ENCODE measurements around the gene ANKMY1. TPM values are rescaled to one million over a fixed set of nuclear protein-coding genes. Genes with fewer than 3 reads are reported as not detected.
A peak's percentile ranks its signal among the peaks of the same experiment; 100 is the strongest.

The ANKMY1 gene
- total and polyA plus RNA-seq, 2 of the 13 experiments (the other 11 are each of a cell fraction or from before 2014, with no cell fraction given), result 11.7 to 18.8 TPM

DNA sequence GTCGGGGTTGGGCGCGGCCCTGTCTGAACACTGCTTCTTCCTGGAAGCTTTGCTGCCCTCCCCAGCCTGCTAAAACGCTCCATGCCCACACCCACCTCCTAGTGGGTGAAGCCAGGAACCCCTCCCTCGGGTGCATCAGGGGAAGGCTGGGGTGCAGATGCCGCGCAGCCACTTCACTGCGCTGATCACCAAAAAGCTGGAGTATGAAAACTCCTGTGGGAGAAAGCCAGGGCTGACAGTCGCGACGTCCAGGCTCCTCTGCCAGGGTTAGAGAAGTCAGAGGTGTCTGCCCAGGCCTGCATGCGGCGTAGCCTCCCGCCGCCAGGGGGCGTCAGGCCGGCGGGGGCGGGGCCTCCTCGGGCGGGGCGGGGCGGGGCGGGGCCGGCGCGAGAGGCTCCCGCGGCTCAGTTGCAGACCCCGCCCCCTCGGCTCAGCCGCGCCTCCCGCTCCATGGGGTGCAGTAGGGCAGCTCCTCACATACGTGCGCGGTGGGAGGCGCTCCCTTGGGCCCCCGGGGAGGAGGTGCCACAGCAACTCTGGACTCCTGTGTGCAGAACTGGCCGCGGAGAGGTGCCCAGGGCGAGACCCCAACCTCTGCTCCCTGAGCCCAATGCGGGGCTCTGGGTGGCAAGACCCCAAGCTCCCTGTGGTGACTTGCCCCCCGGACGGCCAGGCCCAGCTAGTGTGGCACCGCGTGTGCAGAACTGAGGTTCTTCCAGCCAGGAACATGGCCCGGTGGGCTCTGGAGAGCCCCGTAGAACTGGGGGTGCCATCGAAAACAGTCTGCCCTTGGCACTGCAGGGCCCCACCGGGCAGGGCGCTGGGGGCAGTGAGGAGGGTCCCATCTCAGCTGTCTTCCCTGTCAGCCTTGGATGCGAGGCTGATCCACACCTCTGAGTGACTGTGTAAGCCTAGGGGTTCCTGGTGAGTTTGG is 8.7 kb upstream of the ANKMY1 start (continued):
- peak; percentile 52; the same call in 1 of the 2 replicates for TF ChIP-seq KDM4B (CRISPR knock-in tag; IDR thresholded peaks at IDR 0.05)
- TF ChIP-seq ZNF589 (CRISPR knock-in tag; conservative IDR thresholded peaks at IDR 0.05), result peak; percentile 24; the same call in 1 of the 2 replicates
- TF ChIP-seq, protein P1, sequence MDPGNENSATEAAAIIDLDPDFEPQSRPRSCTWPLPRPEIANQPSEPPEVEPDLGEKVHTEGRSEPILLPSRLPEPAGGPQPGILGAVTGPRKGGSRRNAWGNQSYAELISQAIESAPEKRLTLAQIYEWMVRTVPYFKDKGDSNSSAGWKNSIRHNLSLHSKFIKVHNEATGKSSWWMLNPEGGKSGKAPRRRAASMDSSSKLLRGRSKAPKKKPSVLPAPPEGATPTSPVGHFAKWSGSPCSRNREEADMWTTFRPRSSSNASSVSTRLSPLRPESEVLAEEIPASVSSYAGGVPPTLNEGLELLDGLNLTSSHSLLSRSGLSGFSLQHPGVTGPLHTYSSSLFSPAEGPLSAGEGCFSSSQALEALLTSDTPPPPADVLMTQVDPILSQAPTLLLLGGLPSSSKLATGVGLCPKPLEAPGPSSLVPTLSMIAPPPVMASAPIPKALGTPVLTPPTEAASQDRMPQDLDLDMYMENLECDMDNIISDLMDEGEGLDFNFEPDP (CRISPR knock-in tag; conservative IDR thresholded peaks at IDR 0.05), result no peak
- TF ChIP-seq, protein P2, sequence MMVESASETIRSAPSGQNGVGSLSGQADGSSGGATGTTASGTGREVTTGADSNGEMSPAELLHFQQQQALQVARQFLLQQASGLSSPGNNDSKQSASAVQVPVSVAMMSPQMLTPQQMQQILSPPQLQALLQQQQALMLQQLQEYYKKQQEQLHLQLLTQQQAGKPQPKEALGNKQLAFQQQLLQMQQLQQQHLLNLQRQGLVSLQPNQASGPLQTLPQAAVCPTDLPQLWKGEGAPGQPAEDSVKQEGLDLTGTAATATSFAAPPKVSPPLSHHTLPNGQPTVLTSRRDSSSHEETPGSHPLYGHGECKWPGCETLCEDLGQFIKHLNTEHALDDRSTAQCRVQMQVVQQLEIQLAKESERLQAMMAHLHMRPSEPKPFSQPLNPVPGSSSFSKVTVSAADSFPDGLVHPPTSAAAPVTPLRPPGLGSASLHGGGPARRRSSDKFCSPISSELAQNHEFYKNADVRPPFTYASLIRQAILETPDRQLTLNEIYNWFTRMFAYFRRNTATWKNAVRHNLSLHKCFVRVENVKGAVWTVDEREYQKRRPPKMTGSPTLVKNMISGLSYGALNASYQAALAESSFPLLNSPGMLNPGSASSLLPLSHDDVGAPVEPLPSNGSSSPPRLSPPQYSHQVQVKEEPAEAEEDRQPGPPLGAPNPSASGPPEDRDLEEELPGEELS (CRISPR knock-in tag; IDR thresholded peaks at IDR 0.05), result peak; percentile 41; the same call in 1 of the 2 replicates
- peak; percentile 36 for TF ChIP-seq XRCC5 (optimal IDR thresholded peaks at IDR 0.05; ENCODE audit: low read length)
- no peak for TF ChIP-seq GATAD1 (CRISPR knock-in tag; IDR thresholded peaks at IDR 0.05)
- no peak for TF ChIP-seq ZIK1 (CRISPR knock-in tag; IDR thresholded peaks at IDR 0.05; ENCODE audit: borderline replicate concordance, low read depth)
- TF ChIP-seq NRL (CRISPR knock-in tag; IDR thresholded peaks at IDR 0.05; ENCODE audit: borderline replicate concordance), result peak; percentile 54
- TF ChIP-seq PAF1 (CRISPR knock-in tag; IDR thresholded peaks at IDR 0.05), result 0 out of 2 replicates have a peak, but pooled peaks have one; percentile 51
- TF ChIP-seq ZNF143 (CRISPR knock-in tag; IDR thresholded peaks at IDR 0.05), result no peak
- no peak for TF ChIP-seq NFRKB (IDR thresholded peaks at IDR 0.05)
- TF ChIP-seq KMT2A (CRISPR knock-in tag; IDR thresholded peaks at IDR 0.05), result no peak
- no peak for TF ChIP-seq TCF12 (IDR thresholded peaks at IDR 0.05)
- 0 out of 2 replicates have a peak, but pooled peaks have one; percentile 38 for TF ChIP-seq TCF12 (CRISPR knock-in tag; IDR thresholded peaks at IDR 0.05)
- TF ChIP-seq SMAD9 (CRISPR knock-in tag; IDR thresholded peaks at IDR 0.05), result no peak
- 0 out of 2 replicates have a peak, but pooled peaks have one; percentile 0 for TF ChIP-seq GFI1 (CRISPR knock-in tag; IDR thresholded peaks at IDR 0.05; ENCODE audit: borderline replicate concordance)
- peak; percentile 54; the same call in 1 of the 2 replicates for TF ChIP-seq ZMYM4 (CRISPR knock-in tag; IDR thresholded peaks at IDR 0.05)
- no peak for TF ChIP-seq ZNF33A (CRISPR knock-in tag; IDR thresholded peaks at IDR 0.05; ENCODE audit: borderline replicate concordance)
- TF ChIP-seq FOSL1 (CRISPR knock-in tag; IDR thresholded peaks at IDR 0.05; ENCODE audit: borderline replicate concordance), result no peak
- no peak for TF ChIP-seq SP140L (CRISPR knock-in tag; IDR thresholded peaks at IDR 0.05; ENCODE audit: borderline replicate concordance)
- TF ChIP-seq, protein P3, sequence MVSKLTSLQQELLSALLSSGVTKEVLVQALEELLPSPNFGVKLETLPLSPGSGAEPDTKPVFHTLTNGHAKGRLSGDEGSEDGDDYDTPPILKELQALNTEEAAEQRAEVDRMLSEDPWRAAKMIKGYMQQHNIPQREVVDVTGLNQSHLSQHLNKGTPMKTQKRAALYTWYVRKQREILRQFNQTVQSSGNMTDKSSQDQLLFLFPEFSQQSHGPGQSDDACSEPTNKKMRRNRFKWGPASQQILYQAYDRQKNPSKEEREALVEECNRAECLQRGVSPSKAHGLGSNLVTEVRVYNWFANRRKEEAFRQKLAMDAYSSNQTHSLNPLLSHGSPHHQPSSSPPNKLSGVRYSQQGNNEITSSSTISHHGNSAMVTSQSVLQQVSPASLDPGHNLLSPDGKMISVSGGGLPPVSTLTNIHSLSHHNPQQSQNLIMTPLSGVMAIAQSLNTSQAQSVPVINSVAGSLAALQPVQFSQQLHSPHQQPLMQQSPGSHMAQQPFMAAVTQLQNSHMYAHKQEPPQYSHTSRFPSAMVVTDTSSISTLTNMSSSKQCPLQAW (CRISPR knock-in tag; IDR thresholded peaks at IDR 0.05), result peak; percentile 83
- TF ChIP-seq NCOR1 (IDR thresholded peaks at IDR 0.05; ENCODE audit: borderline replicate concordance, low read length), result no peak
- no peak for TF ChIP-seq EHMT2 (IDR thresholded peaks at IDR 0.05; ENCODE audit: borderline replicate concordance, low read depth, low read length)
- TF ChIP-seq TOE1 (CRISPR knock-in tag; IDR thresholded peaks at IDR 0.05), result 0 out of 2 replicates have a peak, but pooled peaks have one; percentile 12
- TF ChIP-seq SMARCE1 (IDR thresholded peaks at IDR 0.05; ENCODE audit: borderline replicate concordance), result no peak
- TF ChIP-seq ELF3 (CRISPR knock-in tag; IDR thresholded peaks at IDR 0.05), result 0 out of 2 replicates have a peak, but pooled peaks have one; percentile 49

All from HepG2 (cell line).